Brain microvascular endothelial cell (primary cell): ENCODE results near the gene MDFI.

Source experiments
- DNase-seq: peaks from one replicate; pipeline ENCODE4 v3.0.0-alpha.2; 2020
- H3K27ac ChIP-seq: fragments of 250-450 bp; sonication (Bioruptor Pico); 2 replicates; pipeline ENCODE4 v1.5.1; 2020; ENCODE audit warnings: mild to moderate bottlenecking, moderate library complexity
- H3K27me3 ChIP-seq: fragments of 250-450 bp; sonication (Bioruptor Pico); replicated peaks from 2 replicates; pipeline ENCODE4 v1.5.1; 2020; ENCODE audit warnings: mild to moderate bottlenecking
- H3K36me3 ChIP-seq: fragments of 250-450 bp; sonication (Bioruptor Pico); replicated peaks from 2 replicates; pipeline ENCODE4 v1.5.1; 2020; ENCODE audit warnings: mild to moderate bottlenecking
- H3K4me3 ChIP-seq: 2 replicates; pipeline ENCODE4 v1.5.1; 2011; ENCODE audit warnings: low read depth, mild to moderate bottlenecking, control low read depth, low read length, moderate library complexity
- CTCF ChIP-seq: IDR thresholded peaks from 2 replicates; pipeline ENCODE4 v1.5.1; 2011; ENCODE audit warnings: low read depth, mild to moderate bottlenecking, moderate library complexity, low read length, control low read depth, inconsistent platforms; ENCODE audit errors: missing control alignments
- in situ Hi-C: cut with HindIII; loops from 2 replicates; pipeline ENCODE4 v1.10.0; 2017; ENCODE audit warnings: low sequenced_read_pairs, low pct_ligation_motif_present

The MDFI gene

GRCh38 chr6:41624621-41625380 is 13.5 kb upstream of the MDFI start:
- Histone ChIP-seq H3K4me3 (no peak overlapping the region), H3K36me3 (no peaks in the 10 kb centered on the region), H3K27ac (no peak overlapping the region), H3K27me3 (no peaks in the 10 kb centered on the region)
- DNase-seq, result no peak
- no peak for TF ChIP-seq CTCF
- in situ Hi-C loops, result no loop called here

DNA sequence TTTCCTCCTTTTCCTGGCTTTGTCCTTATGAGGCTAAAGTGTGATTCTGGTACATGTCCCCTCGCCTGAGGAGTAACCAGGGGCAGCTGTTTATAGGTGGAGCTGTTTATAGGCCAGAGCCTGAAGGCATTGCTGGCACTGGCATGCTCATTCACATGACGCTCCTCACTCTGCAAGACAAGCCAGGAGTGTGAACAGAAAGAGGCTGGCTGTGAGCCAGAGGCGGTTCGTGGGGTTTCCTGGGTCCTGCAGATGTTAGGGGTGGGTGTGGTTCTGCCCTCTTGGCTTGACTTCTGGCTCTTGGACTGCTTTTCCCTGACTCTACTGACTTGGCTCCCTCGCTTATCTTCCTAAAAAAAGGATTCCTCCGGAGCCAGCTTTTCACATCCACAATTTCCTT is 12.8 kb upstream of the MDFI start:
- Histone ChIP-seq H3K4me3 (no peak overlapping the region), H3K36me3 (no peaks in the 10 kb centered on the region), H3K27me3 (no peaks in the 10 kb centered on the region), H3K27ac (no peak overlapping the region)
- no peak for DNase-seq
- TF ChIP-seq CTCF, result no peak
- in situ Hi-C loops, result no loop called here

GRCh38 chr6:41626022-41626421 is 12.2 kb upstream of the MDFI start:
- no peak overlapping the region for H3K27ac ChIP-seq
- in situ Hi-C loops, result no loop called here
- DNase-seq, result no peak
- TF ChIP-seq CTCF, result no peak
- H3K36me3 ChIP-seq, result no peaks in the 10 kb centered on the region
- no peaks in the 10 kb centered on the region for H3K27me3 ChIP-seq
- no peak overlapping the region for H3K4me3 ChIP-seq

DNA sequence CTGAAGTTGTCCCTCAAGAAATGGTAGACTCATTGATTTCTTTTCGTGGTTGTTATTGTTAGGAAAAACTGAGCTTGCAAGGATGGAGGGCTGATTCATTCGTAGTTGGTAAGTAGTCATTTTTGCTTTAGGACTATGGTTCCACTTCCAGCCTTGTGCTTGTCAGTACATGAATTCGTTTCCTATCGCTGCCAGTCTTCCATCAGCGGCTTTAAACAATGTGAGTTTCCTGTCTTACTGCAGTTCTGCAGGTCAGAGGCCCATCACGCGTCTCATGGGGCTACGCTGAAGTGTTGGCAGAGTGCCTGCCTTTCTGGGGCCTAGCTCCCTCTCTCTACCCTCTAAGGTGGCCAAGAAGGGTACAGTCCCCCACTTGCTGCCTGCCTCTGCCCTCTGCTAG is 11.4 kb upstream of the MDFI start:
- Histone ChIP-seq H3K36me3 (no peaks in the 10 kb centered on the region), H3K27ac (no peak overlapping the region), H3K4me3 (no peak overlapping the region), H3K27me3 (no peaks in the 10 kb centered on the region)
- no peak for TF ChIP-seq CTCF
- no peak for DNase-seq
- in situ Hi-C loops, result no loop called here

GRCh38 chr6:41629128-41629527 is 9.1 kb upstream of the MDFI start:
- no peak overlapping the region for H3K27ac ChIP-seq
- TF ChIP-seq CTCF, result no peak
- no peak overlapping the region for H3K4me3 ChIP-seq
- H3K36me3 ChIP-seq, result no peaks in the 10 kb centered on the region
- no peaks in the 10 kb centered on the region for H3K27me3 ChIP-seq
- in situ Hi-C loops, result no loop called here
- no peak for DNase-seq

- TF ChIP-seq CTCF, result no peak
- Histone ChIP-seq H3K4me3 (no peak overlapping the region), H3K27me3 (no peaks in the 10 kb centered on the region), H3K36me3 (no peaks in the 10 kb centered on the region), H3K27ac (no peak overlapping the region)
- no peak for DNase-seq
- in situ Hi-C loops, result no loop called here
Measured at GRCh38 chr6:41630069-41630468, 8.2 kb upstream of the MDFI start.
